ENCODE measurements around the gene NAA50. TPM values are rescaled to one million over a fixed set of nuclear protein-coding genes. Genes with fewer than 3 reads are reported as not detected.

NAA50 gene
- total RNA-seq, 3 donors from 2014 or later (not counting 1 experiment from before 2014, with no cell fraction given) = 55.3 to 77.6 (median 61.0) TPM

DNA sequence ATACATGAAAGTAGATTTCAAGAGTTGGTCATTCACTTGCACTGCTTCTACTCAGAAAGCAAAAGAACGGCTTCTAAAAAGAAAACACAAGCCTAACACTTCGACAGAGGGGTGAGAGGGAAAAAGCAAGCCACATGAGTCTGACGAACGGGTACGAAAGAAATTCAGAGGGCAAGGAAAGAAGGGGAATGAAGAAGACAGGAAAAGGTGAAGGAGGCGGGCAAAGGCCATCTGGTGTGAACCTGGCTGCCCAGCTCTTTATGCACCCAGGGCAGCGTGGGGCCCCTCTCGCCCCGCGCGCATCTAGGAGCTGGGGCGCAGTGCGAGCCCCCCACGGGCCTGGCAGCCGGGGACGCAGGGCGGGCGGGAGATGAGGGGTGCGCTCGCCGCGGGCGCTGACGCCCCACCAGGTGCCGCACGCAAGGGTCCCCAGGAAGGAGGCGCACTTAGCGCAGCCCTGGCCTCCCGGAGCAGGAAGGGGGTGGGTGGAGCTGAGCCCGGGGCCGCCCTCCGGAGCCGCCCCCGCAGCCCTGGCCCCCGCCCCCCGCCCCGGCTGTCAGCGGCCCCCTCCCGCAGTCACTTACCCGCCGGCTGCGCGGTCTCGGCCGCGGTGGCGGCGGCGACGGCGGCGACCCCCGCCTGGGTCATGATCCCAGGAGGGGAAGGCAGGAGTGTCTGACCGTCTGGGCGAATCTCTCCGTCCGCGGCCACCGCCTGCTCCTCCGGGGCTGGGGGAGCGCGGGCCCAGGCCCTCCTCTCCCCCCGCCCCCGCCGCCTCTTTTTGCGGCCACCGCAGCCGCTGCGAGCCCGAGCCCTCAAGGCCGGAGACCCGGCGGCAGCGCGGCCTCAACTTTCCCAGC, 50.0 kb downstream of the NAA50 start, which contains the start of gene USF3:
Gene USF3 (minus strand): TSS at position 857 of the 860 bp plus-strand sequence. CDS start 21,764 bp downstream, outside the sequence.
- peak within 1 kb of the TSS; percentile 90 to 92 for H3K27ac Mint-ChIP-seq
- ATAC-seq (peak; percentile 70 to 85 (median 73)), DNase-seq (peak; percentile 76 to 93)
- no peaks in the 10 kb centered on the region for H3K36me3 Mint-ChIP-seq
- Histone ChIP-seq H3K36me3 (ENCODE audit: control insufficient read depth, insufficient read depth, low read length) (no peaks in the 10 kb centered on the region), H3K27me3 (ENCODE audit: control insufficient read depth, insufficient read depth, low read length) (no peaks in the 10 kb centered on the region), H3K9me3 (ENCODE audit: control insufficient read depth, insufficient read depth, low read length) (no peaks in the 10 kb centered on the region), H3K4me1 (ENCODE audit: control insufficient read depth, insufficient read depth, low read length) (peaks cover 9% of the 10 kb centered on the region), H3K27ac (ENCODE audit: low read length) (peak within 1 kb of the TSS; percentile 90), H3K4me3 (ENCODE audit: low read length) (peak within 1 kb of the TSS; percentile 83)
- peaks cover 20 to 21% of the 10 kb centered on the region in 2 donors for H3K4me1 Mint-ChIP-seq
- no peaks in the 10 kb centered on the region for H3K9me3 Mint-ChIP-seq
- peak within 1 kb of the TSS; percentile 98 for H3K4me3 Mint-ChIP-seq
- under 1% methylated on average over 66 of the region's 75 CpGs for WGBS (ENCODE audit: insufficient coverage)
- intact Hi-C loops (cut with micrococcal nuclease) = loop anchor here (2.0 to 10.0 kb wide), 6 partner anchors 163 to 1451 kb away; partner anchors contain the start of genes CCDC191, QTRT2, SIDT1 and SPICE1
- TF ChIP-seq, protein P1, sequence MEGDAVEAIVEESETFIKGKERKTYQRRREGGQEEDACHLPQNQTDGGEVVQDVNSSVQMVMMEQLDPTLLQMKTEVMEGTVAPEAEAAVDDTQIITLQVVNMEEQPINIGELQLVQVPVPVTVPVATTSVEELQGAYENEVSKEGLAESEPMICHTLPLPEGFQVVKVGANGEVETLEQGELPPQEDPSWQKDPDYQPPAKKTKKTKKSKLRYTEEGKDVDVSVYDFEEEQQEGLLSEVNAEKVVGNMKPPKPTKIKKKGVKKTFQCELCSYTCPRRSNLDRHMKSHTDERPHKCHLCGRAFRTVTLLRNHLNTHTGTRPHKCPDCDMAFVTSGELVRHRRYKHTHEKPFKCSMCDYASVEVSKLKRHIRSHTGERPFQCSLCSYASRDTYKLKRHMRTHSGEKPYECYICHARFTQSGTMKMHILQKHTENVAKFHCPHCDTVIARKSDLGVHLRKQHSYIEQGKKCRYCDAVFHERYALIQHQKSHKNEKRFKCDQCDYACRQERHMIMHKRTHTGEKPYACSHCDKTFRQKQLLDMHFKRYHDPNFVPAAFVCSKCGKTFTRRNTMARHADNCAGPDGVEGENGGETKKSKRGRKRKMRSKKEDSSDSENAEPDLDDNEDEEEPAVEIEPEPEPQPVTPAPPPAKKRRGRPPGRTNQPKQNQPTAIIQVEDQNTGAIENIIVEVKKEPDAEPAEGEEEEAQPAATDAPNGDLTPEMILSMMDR (IDR thresholded peaks at IDR 0.05) = peak; percentile 12
- H3K27me3 Mint-ChIP-seq (ENCODE audit: low read depth in 2 of 2) = no peaks in the 10 kb centered on the region

DNA sequence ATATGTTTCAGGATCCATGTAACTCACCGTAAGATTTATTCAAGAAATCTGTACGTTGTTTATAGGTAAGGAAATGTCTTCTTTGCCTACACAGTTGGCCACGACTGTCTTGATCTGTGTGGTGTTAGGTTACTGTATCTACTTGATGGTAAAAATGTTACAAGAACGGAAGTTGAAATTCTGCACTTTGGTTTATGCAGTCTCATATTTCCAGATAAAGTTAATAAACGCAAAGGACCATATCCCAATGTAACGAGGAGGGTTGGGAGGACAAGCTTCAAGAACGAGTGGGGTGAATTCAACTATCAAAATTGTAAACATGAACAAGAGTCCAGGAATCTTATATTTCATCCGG, 50.6 kb downstream of the NAA50 start:
- H3K4me1 ChIP-seq (ENCODE audit: control insufficient read depth, insufficient read depth, low read length) = peaks cover 9% of the 10 kb centered on the region
- no peaks in the 10 kb centered on the region for H3K36me3 ChIP-seq (ENCODE audit: control insufficient read depth, insufficient read depth, low read length)
- 12% methylated on average over 7 of the region's 8 CpGs for WGBS (ENCODE audit: insufficient coverage)

DNA sequence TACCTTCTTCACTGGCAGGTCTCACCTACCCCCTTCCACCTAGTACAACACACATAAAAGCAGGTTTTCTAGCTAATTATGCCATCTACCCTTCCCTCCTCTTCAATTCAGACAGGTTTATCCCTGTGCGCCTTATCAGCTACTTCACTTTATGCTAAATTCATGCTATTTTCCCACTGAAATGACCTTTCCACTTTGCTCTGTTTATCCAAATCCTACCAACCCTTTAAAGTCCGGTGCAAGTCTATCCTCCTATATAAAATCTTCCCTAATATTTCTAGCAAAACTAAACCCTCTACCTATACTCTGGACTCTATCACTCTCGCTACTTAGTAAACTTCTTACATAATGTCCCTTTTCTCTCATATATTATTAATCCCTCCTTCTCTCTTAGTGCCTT, 55.6 kb downstream of the NAA50 start:
- intact Hi-C loops (cut with micrococcal nuclease) = loop anchor here (10.0 kb wide), 1 partner anchor 176 kb away; the partner anchor contains the start of gene SPICE1
- H3K4me1 Mint-ChIP-seq = peaks cover 16 to 26% of the 10 kb centered on the region in 2 donors
- Histone ChIP-seq H3K4me3 (ENCODE audit: low read length) (no peak overlapping the region), H3K27ac (ENCODE audit: low read length) (no peak overlapping the region), H3K9me3 (ENCODE audit: control insufficient read depth, insufficient read depth, low read length) (peaks cover 4% of the 10 kb centered on the region), H3K36me3 (ENCODE audit: control insufficient read depth, insufficient read depth, low read length) (peaks cover 1% of the 10 kb centered on the region), H3K27me3 (ENCODE audit: control insufficient read depth, insufficient read depth, low read length) (no peaks in the 10 kb centered on the region), H3K4me1 (ENCODE audit: control insufficient read depth, insufficient read depth, low read length) (peaks cover 5% of the 10 kb centered on the region)
- H3K27me3 Mint-ChIP-seq (ENCODE audit: low read depth in 2 of 2) = no peaks in the 10 kb centered on the region
- no peak overlapping the region for H3K4me3 Mint-ChIP-seq
- WGBS (ENCODE audit: insufficient coverage) = 100% methylated on average over 3 of the region's 3 CpGs
- TF ChIP-seq, protein P1 (IDR thresholded peaks at IDR 0.05) = no peak
- no peak for DNase-seq
- no peak for ATAC-seq
- H3K27ac Mint-ChIP-seq = no peak overlapping the region
- H3K36me3 Mint-ChIP-seq = no peaks in the 10 kb centered on the region
- no peaks in the 10 kb centered on the region for H3K9me3 Mint-ChIP-seq

More for the DNA sequence above, 50.6 kb downstream of the NAA50 start:
- H3K9me3 Mint-ChIP-seq = no peaks in the 10 kb centered on the region
- peak overlapping the region; percentile 98 for H3K4me3 Mint-ChIP-seq
- H3K36me3 Mint-ChIP-seq = no peaks in the 10 kb centered on the region
- Histone ChIP-seq H3K9me3 (ENCODE audit: control insufficient read depth, insufficient read depth, low read length) (no peaks in the 10 kb centered on the region), H3K27me3 (ENCODE audit: control insufficient read depth, insufficient read depth, low read length) (no peaks in the 10 kb centered on the region), H3K4me3 (ENCODE audit: low read length) (peak overlapping the region; percentile 63), H3K27ac (ENCODE audit: low read length) (peak overlapping the region; percentile 90)
- H3K27me3 Mint-ChIP-seq (ENCODE audit: low read depth in 2 of 2) = no peaks in the 10 kb centered on the region
- H3K4me1 Mint-ChIP-seq = peaks cover 20 to 21% of the 10 kb centered on the region in 2 donors
- intact Hi-C loops (cut with micrococcal nuclease) = loop anchor here (5.0 to 10.0 kb wide), 3 partner anchors 181 to 1452 kb away; partner anchors contain the start of genes SPICE1 and ZBTB20
- ATAC-seq (no peak), DNase-seq (peak in 1 of 2 donors; percentile 33)
- TF ChIP-seq, protein P1 (IDR thresholded peaks at IDR 0.05) = no peak
- peak overlapping the region; percentile 90 to 92 for H3K27ac Mint-ChIP-seq
